ENCODE measurements around the gene ATP13A4.
"Not testable (repeated sequence)": the region's sequence is repeated elsewhere in the genome, so short reads cannot be mapped to it uniquely, and the experiment has no call there.

ATP13A4 gene

DNA sequence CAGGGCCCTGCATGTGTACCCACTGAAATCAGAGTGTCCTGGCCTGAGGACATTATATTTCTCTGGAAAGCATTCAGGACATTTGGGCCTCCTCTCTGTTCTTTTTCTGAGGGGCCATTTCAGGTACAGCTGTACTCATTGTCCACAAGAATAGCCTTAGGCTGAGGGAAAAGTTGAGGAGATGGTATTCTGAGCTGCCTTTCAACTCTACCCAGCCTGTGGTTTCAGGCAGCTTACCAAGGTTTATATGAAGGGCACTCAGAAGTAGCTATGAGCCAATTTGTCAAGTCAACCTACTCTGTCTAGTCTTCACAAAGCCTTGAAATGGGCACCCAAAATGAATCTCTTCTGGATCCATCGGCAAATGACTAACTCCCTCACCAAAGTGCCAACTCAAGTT lies 9.4 kb downstream of the ATP13A4 start:
- H3K4me3 ChIP-seq (ENCODE audit: low read length): no peak overlapping the region
- TF ChIP-seq, protein P1, sequence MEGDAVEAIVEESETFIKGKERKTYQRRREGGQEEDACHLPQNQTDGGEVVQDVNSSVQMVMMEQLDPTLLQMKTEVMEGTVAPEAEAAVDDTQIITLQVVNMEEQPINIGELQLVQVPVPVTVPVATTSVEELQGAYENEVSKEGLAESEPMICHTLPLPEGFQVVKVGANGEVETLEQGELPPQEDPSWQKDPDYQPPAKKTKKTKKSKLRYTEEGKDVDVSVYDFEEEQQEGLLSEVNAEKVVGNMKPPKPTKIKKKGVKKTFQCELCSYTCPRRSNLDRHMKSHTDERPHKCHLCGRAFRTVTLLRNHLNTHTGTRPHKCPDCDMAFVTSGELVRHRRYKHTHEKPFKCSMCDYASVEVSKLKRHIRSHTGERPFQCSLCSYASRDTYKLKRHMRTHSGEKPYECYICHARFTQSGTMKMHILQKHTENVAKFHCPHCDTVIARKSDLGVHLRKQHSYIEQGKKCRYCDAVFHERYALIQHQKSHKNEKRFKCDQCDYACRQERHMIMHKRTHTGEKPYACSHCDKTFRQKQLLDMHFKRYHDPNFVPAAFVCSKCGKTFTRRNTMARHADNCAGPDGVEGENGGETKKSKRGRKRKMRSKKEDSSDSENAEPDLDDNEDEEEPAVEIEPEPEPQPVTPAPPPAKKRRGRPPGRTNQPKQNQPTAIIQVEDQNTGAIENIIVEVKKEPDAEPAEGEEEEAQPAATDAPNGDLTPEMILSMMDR (conservative IDR thresholded peaks at IDR 0.05; ENCODE audit: low read depth, low read length): no peak

DNA sequence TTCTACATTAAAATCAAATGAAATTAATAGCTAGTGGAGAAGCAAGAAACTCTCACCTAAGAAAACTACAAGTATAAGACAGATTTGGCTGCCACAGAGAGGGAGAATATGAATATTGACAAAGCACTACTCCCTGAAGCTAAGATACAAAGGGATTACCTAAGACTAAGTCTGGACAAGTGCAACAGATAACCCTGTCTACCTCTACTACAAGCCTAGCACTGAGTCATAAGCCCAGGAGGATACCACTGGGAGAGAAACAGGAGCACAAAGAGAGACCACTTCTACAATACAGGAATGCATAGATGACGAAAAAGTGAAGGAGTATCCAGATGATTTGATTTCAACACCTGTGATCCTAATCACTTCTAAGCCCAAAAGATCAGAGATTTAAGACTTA lies 10.4 kb downstream of the ATP13A4 start:
- DNase-seq (ENCODE audit: low read depth): no peak
- H3K4me3 ChIP-seq (ENCODE audit: low read length): no peak overlapping the region
- TF ChIP-seq, protein P1 (conservative IDR thresholded peaks at IDR 0.05; ENCODE audit: low read depth, low read length): no peak

More for the DNA sequence above, 9.4 kb downstream of the ATP13A4 start:
- no peak for DNase-seq (ENCODE audit: low read depth)

DNA sequence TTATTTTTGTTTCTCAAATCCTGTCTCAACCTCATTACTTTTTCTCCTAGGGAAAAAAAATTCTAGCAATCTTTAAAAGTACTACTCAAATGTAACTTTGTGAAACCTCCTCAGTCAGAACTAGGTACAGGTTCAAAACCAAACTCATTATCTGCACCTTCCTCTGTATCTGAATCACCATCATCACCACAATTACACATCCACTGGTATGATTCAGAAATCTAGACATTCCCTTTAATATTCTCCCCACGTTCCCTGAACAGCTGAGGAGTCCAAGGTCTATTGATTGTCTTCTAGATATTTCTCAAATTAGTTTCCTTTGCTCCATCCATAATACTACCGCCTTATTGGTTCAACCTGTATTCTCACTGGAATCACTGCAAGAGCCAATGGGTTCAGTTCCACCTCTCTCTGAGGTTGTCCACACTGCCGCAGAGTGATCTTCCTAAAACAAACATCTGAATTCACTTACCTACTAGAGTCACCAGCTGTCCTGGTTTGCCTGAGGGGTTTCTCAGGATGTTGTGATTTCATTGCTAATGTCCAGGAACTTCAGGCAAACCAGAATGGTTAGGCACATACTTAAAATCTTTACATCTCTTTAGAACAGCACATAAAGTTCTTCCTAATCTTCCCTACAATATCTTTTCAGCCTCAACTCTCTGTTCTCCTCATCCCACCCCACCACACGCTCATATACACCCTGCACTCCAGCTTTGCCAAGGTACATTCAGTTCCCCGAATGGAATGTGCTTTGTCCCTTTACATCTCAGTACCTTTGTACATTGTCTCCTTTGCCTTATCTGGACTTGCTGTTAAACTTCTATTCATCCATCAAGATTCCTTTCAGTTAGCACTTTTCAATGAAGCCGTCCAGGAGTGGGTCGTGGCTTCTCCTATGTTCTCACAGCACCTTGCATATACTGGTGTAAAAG lies 24.2 kb downstream of the ATP13A4 start:
- no peak for DNase-seq (ENCODE audit: low read depth)
- TF ChIP-seq, protein P1 (conservative IDR thresholded peaks at IDR 0.05; ENCODE audit: low read depth, low read length): no peak
- H3K4me3 ChIP-seq (ENCODE audit: low read length): no peak overlapping the region

DNA sequence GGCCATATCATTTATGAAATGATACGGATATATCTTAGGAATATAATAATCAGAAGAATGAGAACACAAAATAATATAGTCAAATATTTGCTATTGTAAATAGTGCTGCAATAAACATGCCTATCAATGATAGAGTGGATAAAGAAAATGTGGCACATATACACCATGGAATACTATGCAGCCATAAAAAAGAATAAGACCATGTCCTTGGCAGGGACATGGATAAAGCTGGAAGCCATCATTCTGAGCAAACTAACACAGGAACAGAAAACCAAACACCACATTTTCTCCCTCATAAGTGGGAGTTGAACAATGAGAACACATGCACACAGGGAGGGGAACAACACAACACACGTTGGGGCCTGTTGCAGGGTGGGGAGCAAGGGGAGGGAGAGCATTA lies 28.6 kb downstream of the ATP13A4 start:
- H3K4me3 ChIP-seq (ENCODE audit: low read length); DNase-seq (ENCODE audit: low read depth): not testable (repeated sequence)

DNA sequence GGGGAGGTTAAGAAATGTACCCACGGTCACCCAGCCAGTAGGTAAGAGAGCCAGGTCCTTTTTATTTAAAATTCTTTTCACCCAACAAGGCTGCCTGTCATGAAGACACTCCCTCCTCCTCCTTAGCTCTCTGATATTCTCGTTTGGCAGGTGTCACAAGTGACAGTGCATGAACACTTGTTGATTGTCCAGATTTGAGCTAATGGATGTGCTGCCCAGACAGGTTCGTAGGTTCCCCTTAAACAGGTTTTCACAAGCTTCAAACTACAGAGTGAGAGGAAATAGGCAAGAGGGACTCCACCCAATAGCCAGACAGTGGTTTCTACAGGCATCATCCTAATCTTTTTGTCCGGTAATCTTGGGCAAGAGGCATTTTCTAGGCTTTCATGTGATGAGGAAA lies 32.2 kb downstream of the ATP13A4 start:
- TF ChIP-seq, protein P1 (conservative IDR thresholded peaks at IDR 0.05; ENCODE audit: low read depth, low read length): no peak
- DNase-seq (ENCODE audit: low read depth): no peak
- H3K4me3 ChIP-seq (ENCODE audit: low read length): no peak overlapping the region

DNA sequence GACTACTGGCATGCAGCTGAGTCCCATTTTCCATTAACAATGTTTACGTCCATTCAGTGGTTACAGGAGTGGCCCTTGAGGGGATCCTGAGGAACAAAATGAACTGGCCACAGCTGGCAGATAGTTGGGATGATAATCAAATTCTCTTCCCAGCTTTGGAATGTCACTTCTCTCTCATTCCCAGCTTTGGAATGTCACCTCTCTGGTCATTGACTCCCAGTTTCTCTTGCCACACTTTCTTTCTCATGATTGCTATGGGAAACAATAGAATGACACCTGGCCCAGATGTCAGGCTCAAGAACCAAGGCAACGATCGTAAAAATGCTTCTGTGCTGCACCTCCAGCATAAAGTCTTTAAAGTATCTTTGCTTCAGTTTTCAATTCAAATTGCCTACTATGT lies 34.0 kb downstream of the ATP13A4 start:
- TF ChIP-seq, protein P1 (conservative IDR thresholded peaks at IDR 0.05; ENCODE audit: low read depth, low read length): no peak
- H3K4me3 ChIP-seq (ENCODE audit: low read length): no peak overlapping the region
- DNase-seq (ENCODE audit: low read depth): no peak

DNA sequence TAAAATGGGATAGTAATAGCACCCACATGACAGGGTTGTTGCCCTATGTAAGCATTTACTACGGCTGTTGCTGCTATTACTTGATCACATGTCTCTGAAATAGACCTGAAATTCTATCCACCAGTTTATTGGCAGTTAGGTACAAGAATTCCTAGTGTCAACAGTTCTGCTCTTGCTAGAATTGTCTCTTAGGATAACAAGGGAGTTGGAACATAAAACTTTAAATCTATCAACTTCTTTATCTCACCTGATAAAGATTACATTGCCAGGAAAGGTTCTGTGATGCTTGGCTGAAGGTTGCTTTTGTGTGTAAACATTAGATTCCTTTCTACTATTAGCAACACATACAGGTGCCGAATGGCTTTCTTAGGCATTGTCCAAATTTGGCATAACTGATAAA lies 38.7 kb downstream of the ATP13A4 start:
- TF ChIP-seq, protein P1 (conservative IDR thresholded peaks at IDR 0.05; ENCODE audit: low read depth, low read length): no peak
- no peak overlapping the region for H3K4me3 ChIP-seq (ENCODE audit: low read length)
- DNase-seq (ENCODE audit: low read depth): no peak
